HepG2 (cell line): ENCODE measurements around the gene FARSB. TPM values are rescaled to one million over a fixed set of nuclear protein-coding genes. Genes with fewer than 3 reads are reported as not detected.
A peak's percentile ranks its signal among the peaks of the same experiment; 100 is the strongest.

Experiments used
- ARNT2 ChIP-seq: sonication (generic); formaldehyde crosslinking; IDR thresholded peaks from 2 replicates; pipeline ENCODE4 v1.8.0; 2022; ENCODE audit warnings: mild to moderate bottlenecking, low read depth, missing genetic modification reagents, moderate library complexity
- ATRX ChIP-seq: sonication (generic); formaldehyde crosslinking; IDR thresholded peaks from 2 replicates; pipeline ENCODE4 v1.4.0; 2020; ENCODE audit warnings: missing genetic modification reagents, borderline replicate concordance
- CBFB ChIP-seq: sonication (generic); formaldehyde crosslinking; IDR thresholded peaks from 2 replicates; pipeline ENCODE4 v1.4.0; 2020; ENCODE audit warnings: missing genetic modification reagents
- FOXM1 ChIP-seq: sonication (generic); formaldehyde crosslinking; IDR thresholded peaks from 2 replicates; pipeline ENCODE4 v1.5.0; 2020; ENCODE audit warnings: missing genetic modification reagents
- HES4 ChIP-seq: sonication (generic); formaldehyde crosslinking; IDR thresholded peaks from 2 replicates; pipeline ENCODE4 v1.9.0; 2021; ENCODE audit warnings: mild to moderate bottlenecking, missing genetic modification reagents, borderline replicate concordance
- NFYC ChIP-seq: IDR thresholded peaks from 2 replicates; pipeline ENCODE4 v1.6.1; 2016; ENCODE audit warnings: missing genetic modification reagents, missing compliant biosample characterization
- THAP11 ChIP-seq: IDR thresholded peaks from 2 replicates; pipeline ENCODE4 v1.6.1; 2016; ENCODE audit warnings: missing biosample characterization, missing genetic modification reagents
- YY1 ChIP-seq: IDR thresholded peaks from 2 replicates; pipeline ENCODE4 v1.6.1; 2011; ENCODE audit warnings: low read length, low read depth, moderate library complexity, mild to moderate bottlenecking; ENCODE audit not compliant: insufficient read depth, insufficient replicate concordance
- ZBTB1 ChIP-seq: sonication (generic); formaldehyde crosslinking; IDR thresholded peaks from 2 replicates; pipeline ENCODE4 v1.4.0; 2020; ENCODE audit warnings: missing genetic modification reagents, borderline replicate concordance
- ZBTB42 ChIP-seq: sonication (generic); formaldehyde crosslinking; IDR thresholded peaks from 2 replicates; pipeline ENCODE4 v1.5.0; 2020; ENCODE audit warnings: mild to moderate bottlenecking, missing genetic modification reagents
- ZNF10 ChIP-seq: sonication (generic); formaldehyde crosslinking; IDR thresholded peaks from 2 replicates; pipeline ENCODE4 v1.4.0; 2020; ENCODE audit warnings: mild to moderate bottlenecking, low read depth, missing genetic modification reagents, borderline replicate concordance
- ZNF292 ChIP-seq: sonication (generic); formaldehyde crosslinking; IDR thresholded peaks from 2 replicates; pipeline ENCODE4 v1.8.1; 2022; ENCODE audit warnings: mild to moderate bottlenecking, low read depth, missing genetic modification reagents, borderline replicate concordance
- ZNF329 ChIP-seq: sonication (generic); formaldehyde crosslinking; IDR thresholded peaks from 2 replicates; pipeline ENCODE4 v1.9.0; 2021; ENCODE audit warnings: low read depth, mild to moderate bottlenecking, missing genetic modification reagents
- ZNF530 ChIP-seq: sonication (generic); formaldehyde crosslinking; IDR thresholded peaks from 2 replicates; pipeline ENCODE4 v1.5.0; 2020; ENCODE audit warnings: low read depth, mild to moderate bottlenecking, missing genetic modification reagents
- ZNF552 ChIP-seq: sonication (generic); formaldehyde crosslinking; IDR thresholded peaks from 2 replicates; pipeline ENCODE4 v1.9.0; 2022; ENCODE audit warnings: missing genetic modification reagents, mild to moderate bottlenecking, borderline replicate concordance
- ZNF713 ChIP-seq: sonication (generic); formaldehyde crosslinking; IDR thresholded peaks from 2 replicates; pipeline ENCODE4 v1.4.0; 2020; ENCODE audit warnings: mild to moderate bottlenecking, missing genetic modification reagents
- polyA plus RNA-seq, 8 experiments: library from polyadenylated mRNA; depleted of rRNA in 3 of 8; stranded (reverse) in 7 of 8; unstranded in 1 of 8; fragments of >200 nt; fragmentation: Illumina TruSeq in 4 of 8; extraction: Trizol in 4 of 8; gene quantifications; 2 replicates each; pipeline versions ENCODE4 v1.2.1 to v1.2.3, GENCODE V29; 2011 to 2016; ENCODE audit warnings: low read depth in 4 of 8, missing spikeins in 1 of 8, mixed read lengths in 1 of 8; ENCODE audit not compliant: insufficient read depth in 1 of 8
- total RNA-seq, 5 experiments: library from RNA; depleted of rRNA; stranded (reverse); fragments of >200 nt; fragmentation: Illumina TruSeq; extraction: Trizol; gene quantifications; 2 replicates each; pipeline ENCODE4 v1.2.3, GENCODE V29; 2016; ENCODE audit warnings: low read depth in 1 of 5
- TF ChIP-seq, protein P1 (sequence below): sonication (generic); formaldehyde crosslinking; IDR thresholded peaks from 2 replicates; pipeline ENCODE4 v1.4.0; 2020; ENCODE audit warnings: missing genetic modification reagents, borderline replicate concordance
- TF ChIP-seq, protein P2 (sequence below): sonication (generic); formaldehyde crosslinking; IDR thresholded peaks from 2 replicates; pipeline ENCODE4 v1.5.1; 2020; ENCODE audit warnings: mild to moderate bottlenecking, missing genetic modification reagents, borderline replicate concordance
- TF ChIP-seq, protein P3 (sequence below): sonication (generic); formaldehyde crosslinking; IDR thresholded peaks from 2 replicates; pipeline ENCODE4 v1.5.0; 2020; ENCODE audit warnings: missing genetic modification reagents
- TF ChIP-seq, protein P4 (sequence below): sonication (generic); formaldehyde crosslinking; IDR thresholded peaks from 2 replicates; pipeline ENCODE4 v1.4.0; 2020; ENCODE audit warnings: missing genetic modification reagents
- TF ChIP-seq, protein P5 (sequence below): IDR thresholded peaks from 2 replicates; pipeline ENCODE4 v1.6.1; 2012; ENCODE audit warnings: low read depth, low read length, improper control_type of control experiment
- TF ChIP-seq, protein P6 (sequence below): sonication (generic); formaldehyde crosslinking; IDR thresholded peaks from 2 replicates; pipeline ENCODE4 v1.5.0; 2020; ENCODE audit warnings: missing genetic modification reagents

The FARSB gene
- total and polyA plus RNA-seq, 2 of the 13 experiments (the other 11 are each of a cell fraction or from before 2014, with no cell fraction given), result 23.3 to 45.9 TPM

DNA sequence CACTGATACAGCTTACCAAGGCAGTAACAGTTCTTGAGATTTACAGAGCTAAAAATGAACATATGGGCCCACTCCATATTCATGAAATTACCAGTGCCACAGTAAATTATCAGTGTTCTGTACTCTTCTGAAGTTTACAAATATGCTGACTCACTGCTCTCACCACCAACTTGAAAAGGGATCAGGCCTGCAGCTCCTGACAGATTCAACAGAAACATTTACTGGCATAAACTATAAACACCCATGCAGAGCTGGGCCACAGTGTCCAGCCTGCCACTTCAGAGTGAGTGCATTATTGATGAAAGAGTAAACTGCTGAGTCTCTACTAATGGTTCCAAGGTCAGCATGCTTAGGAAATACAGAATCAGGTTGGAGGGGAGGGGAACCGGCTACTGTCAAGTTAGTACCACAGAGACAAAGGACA, 83.1 kb downstream of the FARSB start (continued):
- TF ChIP-seq, protein P1, sequence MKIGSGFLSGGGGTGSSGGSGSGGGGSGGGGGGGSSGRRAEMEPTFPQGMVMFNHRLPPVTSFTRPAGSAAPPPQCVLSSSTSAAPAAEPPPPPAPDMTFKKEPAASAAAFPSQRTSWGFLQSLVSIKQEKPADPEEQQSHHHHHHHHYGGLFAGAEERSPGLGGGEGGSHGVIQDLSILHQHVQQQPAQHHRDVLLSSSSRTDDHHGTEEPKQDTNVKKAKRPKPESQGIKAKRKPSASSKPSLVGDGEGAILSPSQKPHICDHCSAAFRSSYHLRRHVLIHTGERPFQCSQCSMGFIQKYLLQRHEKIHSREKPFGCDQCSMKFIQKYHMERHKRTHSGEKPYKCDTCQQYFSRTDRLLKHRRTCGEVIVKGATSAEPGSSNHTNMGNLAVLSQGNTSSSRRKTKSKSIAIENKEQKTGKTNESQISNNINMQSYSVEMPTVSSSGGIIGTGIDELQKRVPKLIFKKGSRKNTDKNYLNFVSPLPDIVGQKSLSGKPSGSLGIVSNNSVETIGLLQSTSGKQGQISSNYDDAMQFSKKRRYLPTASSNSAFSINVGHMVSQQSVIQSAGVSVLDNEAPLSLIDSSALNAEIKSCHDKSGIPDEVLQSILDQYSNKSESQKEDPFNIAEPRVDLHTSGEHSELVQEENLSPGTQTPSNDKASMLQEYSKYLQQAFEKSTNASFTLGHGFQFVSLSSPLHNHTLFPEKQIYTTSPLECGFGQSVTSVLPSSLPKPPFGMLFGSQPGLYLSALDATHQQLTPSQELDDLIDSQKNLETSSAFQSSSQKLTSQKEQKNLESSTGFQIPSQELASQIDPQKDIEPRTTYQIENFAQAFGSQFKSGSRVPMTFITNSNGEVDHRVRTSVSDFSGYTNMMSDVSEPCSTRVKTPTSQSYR, result peak; percentile 48; the same call in 1 of the 2 replicates
- TF ChIP-seq ZNF292 (CRISPR knock-in tag) (0 out of 2 replicates have a peak, but pooled peaks have one; percentile 45), THAP11 (0 out of 2 replicates have a peak, but pooled peaks have one; percentile 24), ZBTB1 (CRISPR knock-in tag) (no peak), ZBTB42 (CRISPR knock-in tag) (no peak), ZNF552 (CRISPR knock-in tag) (no peak), HES4 (no peak), ZNF530 (CRISPR knock-in tag) (no peak), CBFB (CRISPR knock-in tag) (no peak), ARNT2 (no peak), FOXM1 (CRISPR knock-in tag) (no peak), ZNF329 (no peak), NFYC (CRISPR knock-in tag) (no peak), YY1 (no peak), ZNF713 (no peak), ZNF10 (CRISPR knock-in tag) (no peak), ATRX (CRISPR knock-in tag) (no peak)
- TF ChIP-seq, protein P2, sequence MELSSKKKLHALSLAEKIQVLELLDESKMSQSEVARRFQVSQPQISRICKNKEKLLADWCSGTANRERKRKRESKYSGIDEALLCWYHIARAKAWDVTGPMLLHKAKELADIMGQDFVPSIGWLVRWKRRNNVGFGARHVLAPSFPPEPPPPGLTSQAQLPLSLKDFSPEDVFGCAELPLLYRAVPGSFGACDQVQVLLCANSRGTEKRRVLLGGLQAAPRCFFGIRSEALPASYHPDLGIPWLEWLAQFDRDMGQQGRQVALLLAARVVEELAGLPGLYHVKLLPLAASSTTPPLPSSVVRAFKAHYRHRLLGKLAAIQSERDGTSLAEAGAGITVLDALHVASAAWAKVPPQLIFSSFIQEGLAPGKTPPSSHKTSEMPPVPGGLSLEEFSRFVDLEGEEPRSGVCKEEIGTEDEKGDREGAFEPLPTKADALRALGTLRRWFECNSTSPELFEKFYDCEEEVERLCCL (CRISPR knock-in tag), result no peak
- TF ChIP-seq, protein P3, sequence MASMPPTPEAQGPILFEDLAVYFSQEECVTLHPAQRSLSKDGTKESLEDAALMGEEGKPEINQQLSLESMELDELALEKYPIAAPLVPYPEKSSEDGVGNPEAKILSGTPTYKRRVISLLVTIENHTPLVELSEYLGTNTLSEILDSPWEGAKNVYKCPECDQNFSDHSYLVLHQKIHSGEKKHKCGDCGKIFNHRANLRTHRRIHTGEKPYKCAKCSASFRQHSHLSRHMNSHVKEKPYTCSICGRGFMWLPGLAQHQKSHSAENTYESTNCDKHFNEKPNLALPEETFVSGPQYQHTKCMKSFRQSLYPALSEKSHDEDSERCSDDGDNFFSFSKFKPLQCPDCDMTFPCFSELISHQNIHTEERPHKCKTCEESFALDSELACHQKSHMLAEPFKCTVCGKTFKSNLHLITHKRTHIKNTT (CRISPR knock-in tag), result no peak
- TF ChIP-seq, protein P4, sequence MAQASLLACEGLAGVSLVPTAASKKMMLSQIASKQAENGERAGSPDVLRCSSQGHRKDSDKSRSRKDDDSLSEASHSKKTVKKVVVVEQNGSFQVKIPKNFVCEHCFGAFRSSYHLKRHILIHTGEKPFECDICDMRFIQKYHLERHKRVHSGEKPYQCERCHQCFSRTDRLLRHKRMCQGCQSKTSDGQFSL (CRISPR knock-in tag), result no peak
- TF ChIP-seq, protein P5, sequence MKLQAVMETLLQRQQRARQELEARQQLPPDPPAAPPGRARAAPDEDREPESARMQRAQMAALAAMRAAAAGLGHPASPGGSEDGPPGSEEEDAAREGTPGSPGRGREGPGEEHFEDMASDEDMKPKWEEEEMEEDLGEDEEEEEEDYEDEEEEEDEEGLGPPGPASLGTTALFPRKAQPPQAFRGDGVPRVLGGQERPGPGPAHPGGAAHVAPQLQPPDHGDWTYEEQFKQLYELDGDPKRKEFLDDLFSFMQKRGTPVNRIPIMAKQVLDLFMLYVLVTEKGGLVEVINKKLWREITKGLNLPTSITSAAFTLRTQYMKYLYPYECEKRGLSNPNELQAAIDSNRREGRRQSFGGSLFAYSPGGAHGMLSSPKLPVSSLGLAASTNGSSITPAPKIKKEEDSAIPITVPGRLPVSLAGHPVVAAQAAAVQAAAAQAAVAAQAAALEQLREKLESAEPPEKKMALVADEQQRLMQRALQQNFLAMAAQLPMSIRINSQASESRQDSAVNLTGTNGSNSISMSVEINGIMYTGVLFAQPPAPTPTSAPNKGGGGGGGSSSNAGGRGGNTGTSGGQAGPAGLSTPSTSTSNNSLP, result no peak; the same call in 1 of the 2 replicates
- TF ChIP-seq, protein P6, sequence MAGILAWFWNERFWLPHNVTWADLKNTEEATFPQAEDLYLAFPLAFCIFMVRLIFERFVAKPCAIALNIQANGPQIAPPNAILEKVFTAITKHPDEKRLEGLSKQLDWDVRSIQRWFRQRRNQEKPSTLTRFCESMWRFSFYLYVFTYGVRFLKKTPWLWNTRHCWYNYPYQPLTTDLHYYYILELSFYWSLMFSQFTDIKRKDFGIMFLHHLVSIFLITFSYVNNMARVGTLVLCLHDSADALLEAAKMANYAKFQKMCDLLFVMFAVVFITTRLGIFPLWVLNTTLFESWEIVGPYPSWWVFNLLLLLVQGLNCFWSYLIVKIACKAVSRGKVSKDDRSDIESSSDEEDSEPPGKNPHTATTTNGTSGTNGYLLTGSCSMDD (CRISPR knock-in tag), result no peak
